GM19025 (cell line): ENCODE measurements around the gene LCP2.

Experiments
- ATAC-seq: cut with Tn5 transposase; IDR thresholded peaks from one replicate; pipeline ENCODE4 v1.9.1; 2021; ENCODE audit warnings: mild to moderate bottlenecking, low read depth, moderate library complexity; ENCODE audit not compliant: unreplicated experiment

LCP2 gene

GRCh38 chr5:170278611-170279458, 18.7 kb downstream of the LCP2 start:
- peak; percentile 88 for ATAC-seq

- no peak for ATAC-seq
These were observed 19.7 kb downstream of the LCP2 start for GRCh38 chr5:170277867-170278281.

GRCh38 chr5:170276140-170276539, 21.4 kb downstream of the LCP2 start:
- ATAC-seq: no peak

GRCh38 chr5:170275376-170275994, 22.1 kb downstream of the LCP2 start:
- no peak for ATAC-seq

- ATAC-seq: no peak
These were observed 23.4 kb downstream of the LCP2 start for GRCh38 chr5:170273968-170274710.

GRCh38 chr5:170270293-170271069, 27.1 kb downstream of the LCP2 start:
- no peak for ATAC-seq

- no peak for ATAC-seq
These were observed 28.0 kb downstream of the LCP2 start for GRCh38 chr5:170269579-170269978.

GRCh38 chr5:170268884-170269283, 28.7 kb downstream of the LCP2 start:
- ATAC-seq: no peak

- no peak for ATAC-seq
These were observed 29.4 kb downstream of the LCP2 start for GRCh38 chr5:170268153-170268689.

GRCh38 chr5:170267431-170268152, 30.0 kb downstream of the LCP2 start:
- peak; percentile 76 for ATAC-seq

GRCh38 chr5:170266570-170267381, 30.8 kb downstream of the LCP2 start:
- ATAC-seq: no peak

- ATAC-seq: no peak
These were observed 32.1 kb downstream of the LCP2 start for GRCh38 chr5:170265522-170265921.

GRCh38 chr5:170263906-170264305, 33.7 kb downstream of the LCP2 start:
- ATAC-seq: no peak

- no peak for ATAC-seq
These were observed 35.2 kb downstream of the LCP2 start for GRCh38 chr5:170262061-170263045.

GRCh38 chr5:170261528-170262043, 36.0 kb downstream of the LCP2 start:
- no peak for ATAC-seq

- ATAC-seq: no peak
These were observed 40.2 kb downstream of the LCP2 start for GRCh38 chr5:170257370-170257769.

- ATAC-seq: no peak
These were observed 41.0 kb downstream of the LCP2 start for GRCh38 chr5:170256571-170256970.
